Lung (tissue), 12 donors: ENCODE data around the gene LSM14A. TPM values are rescaled to one million over a fixed set of nuclear protein-coding genes. Genes with fewer than 3 reads are reported as not detected.
A peak's percentile ranks its signal among the peaks of the same experiment; 100 is the strongest.

Experiments used
- ATAC-seq: fragments of 200-7000 bp; cut with Tn5 transposase; one replicate; pipeline ENCODE4 v1.9.1; 2020; ENCODE audit warnings: moderate number of reproducible peaks; ENCODE audit not compliant: insufficient read depth, low FRiP score
- DNase-seq, 3 donors: peaks; one replicate each; pipeline ENCODE4 v3.0.0-alpha.2; 2013 to 2017
- H3K27ac ChIP-seq, 2 donors: one replicate each; pipeline ENCODE4 v1.5.1; 2013; ENCODE audit warnings: mild to moderate bottlenecking in 2 of 2, moderate library complexity in 2 of 2, control low read depth in 1 of 2, inconsistent platforms in 1 of 2, low read depth in 1 of 2, low read length in 1 of 2
- H3K27me3 ChIP-seq, 3 donors: one replicate each; pipeline ENCODE4 v1.5.1; 2013; ENCODE audit warnings: low read length in 2 of 3; ENCODE audit not compliant: control insufficient read depth in 3 of 3, insufficient read depth in 3 of 3
- H3K36me3 ChIP-seq, 4 donors: one replicate each; pipeline ENCODE4 v1.5.1; 2013; ENCODE audit warnings: low read length in 4 of 4, mild to moderate bottlenecking in 1 of 4, moderate library complexity in 1 of 4; ENCODE audit not compliant: control insufficient read depth in 4 of 4, insufficient read depth in 4 of 4
- H3K4me1 ChIP-seq, 5 donors: one replicate each; pipeline ENCODE4 v1.5.1; 2013; ENCODE audit warnings: low read length in 5 of 5, mild to moderate bottlenecking in 2 of 5, moderate library complexity in 1 of 5; ENCODE audit not compliant: control insufficient read depth in 5 of 5, insufficient read depth in 5 of 5
- H3K4me3 ChIP-seq: one replicate; pipeline ENCODE4 v1.5.1; 2013; ENCODE audit warnings: mild to moderate bottlenecking, control low read depth, moderate library complexity
- H3K9ac ChIP-seq, 2 donors: one replicate each; pipeline ENCODE4 v1.5.1; 2013; ENCODE audit warnings: low read length in 2 of 2, control low read depth in 1 of 2; ENCODE audit not compliant: insufficient read depth in 1 of 2
- H3K9me3 ChIP-seq, 4 donors: one replicate each; pipeline ENCODE4 v1.5.1; 2013; ENCODE audit warnings: low read length in 3 of 4, mild to moderate bottlenecking in 1 of 4, moderate library complexity in 1 of 4; ENCODE audit not compliant: control insufficient read depth in 4 of 4, insufficient read depth in 3 of 4
- CTCF ChIP-seq: IDR thresholded peaks from 2 replicates; pipeline ENCODE4 v1.5.1; 2012; ENCODE audit warnings: mild to moderate bottlenecking; ENCODE audit errors: control extremely low read depth, extremely low read depth
- WGBS, 2 donors: extraction: QIAGEN DNeasy Blood & Tissue Kit; methylation state at CpG; one replicate each; pipeline ENCODE4 v1.1.7; 2013; 5-methylcytosine and 5-hydroxymethylcytosine counted together
- polyA plus RNA-seq, 2 donors: library from polyadenylated mRNA; stranded (reverse); fragments of 200-250 nt; gene quantifications; one replicate each; pipeline ENCODE4 v1.2.1, GENCODE V29; 2013
- total RNA-seq, 2 donors: library from RNA; depleted of rRNA in 1 of 2; stranded (reverse); fragments of >200 nt in 1 of 2; gene quantifications; one replicate each; pipeline ENCODE4 v1.2.1, GENCODE V29; 2014 to 2021
- donor health status: control.
- donor health status: control.
- donor health status: Bipolar disorder and iron deficiency.
- donor health status: healthy.
- donor health status: DM: yes; HTN: yes; CAD: no.

The LSM14A gene
- total and polyA plus RNA-seq, 4 donors: 52.9 to 153 (median 83.5) TPM

GRCh38 chr19:34257559-34257924, 85.2 kb downstream of the LSM14A start:
- no peak for TF ChIP-seq CTCF
- 85 to 95% methylated on average over 2 of the region's 2 CpGs for WGBS, 2 donors

GRCh38 chr19:34259367-34260095, 87.2 kb downstream of the LSM14A start:
- H3K36me3 ChIP-seq: no peaks in the 10 kb centered on the region
- TF ChIP-seq CTCF: no peak
- H3K27ac ChIP-seq: peak overlapping the region in 1 of 2 donors; percentile 15
- WGBS, 2 donors: 70% methylated on average over 3 of the region's 3 CpGs
- H3K4me3 ChIP-seq: no peak overlapping the region
- no peak overlapping the region for H3K9ac ChIP-seq
- no peaks in the 10 kb centered on the region for H3K9me3 ChIP-seq
- peaks cover 4 to 27% (median 19%) of the 10 kb centered on the region in 5 donors for H3K4me1 ChIP-seq
- no peaks in the 10 kb centered on the region for H3K27me3 ChIP-seq
- DNase-seq: no peak
- no peak for ATAC-seq

More at GRCh38 chr19:34257559-34257924, 85.2 kb downstream of the LSM14A start:
- Histone ChIP-seq H3K27me3 (no peaks in the 10 kb centered on the region), H3K4me1 (peaks cover 4 to 24% (median 19%) of the 10 kb centered on the region in 5 donors), H3K4me3 (no peak overlapping the region), H3K36me3 (no peaks in the 10 kb centered on the region), H3K27ac (no peak overlapping the region), H3K9ac (no peak overlapping the region), H3K9me3 (no peaks in the 10 kb centered on the region)
- DNase-seq: no peak
- ATAC-seq: no peak

GRCh38 chr19:34260771-34261173, 88.5 kb downstream of the LSM14A start:
- no peak for ATAC-seq
- Histone ChIP-seq H3K4me1 (peaks cover 3 to 27% (median 15%) of the 10 kb centered on the region in 5 donors), H3K9me3 (no peaks in the 10 kb centered on the region), H3K9ac (peak overlapping the region in 1 of 2 donors; percentile 43), H3K36me3 (no peaks in the 10 kb centered on the region), H3K4me3 (no peak overlapping the region), H3K27ac (peak overlapping the region in 1 of 2 donors; percentile 2), H3K27me3 (no peaks in the 10 kb centered on the region)
- peak; percentile 70 to 75 (median 73) for DNase-seq
- WGBS, 2 donors: 49 to 65% methylated on average over 6 of the region's 6 CpGs
- no peak for TF ChIP-seq CTCF
